ENCODE data around the gene LARP4B.

DNA sequence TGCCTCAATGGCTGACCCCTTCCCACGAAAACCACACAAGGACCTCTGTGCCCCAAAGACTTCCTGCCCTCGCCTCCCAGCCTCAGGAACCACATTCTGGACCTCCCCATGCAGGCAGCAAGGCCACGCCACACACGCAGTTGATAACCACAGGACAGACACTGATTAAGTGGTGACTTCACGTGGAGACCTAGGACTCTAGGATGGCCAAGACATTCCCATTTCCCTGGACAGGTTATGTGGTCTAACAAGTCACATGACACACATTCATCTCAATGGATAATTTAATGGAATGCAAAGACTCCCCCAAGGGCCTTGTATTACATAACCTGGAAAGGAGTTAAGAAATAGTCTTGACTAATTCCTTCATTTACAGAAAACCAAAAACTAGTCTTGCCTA lies 110.2 kb downstream of the LARP4B start:
- TF ChIP-seq GATA3 (IDR thresholded peaks at IDR 0.05; ENCODE audit: low read depth, low read length) (no peak), GATA2 (IDR thresholded peaks at IDR 0.05; ENCODE audit: low read depth, low read length) (no peak)
